ENCODE results near the gene RNPC3. TPM values are rescaled to one million over a fixed set of nuclear protein-coding genes. Genes with fewer than 3 reads are reported as not detected.

The RNPC3 gene
- total and polyA plus RNA-seq, 2 experiments from 2014 or later = 13.4 to 38.2 TPM

GRCh38 chr1:103561643-103562395, 36.3 kb downstream of the RNPC3 start (continued):
- TF ChIP-seq CTCF (conservative IDR thresholded peaks at IDR 0.05; ENCODE audit: low read depth in 2 of 2) (no peak), STAT1 (IDR thresholded peaks at IDR 0.05; ENCODE audit: unreplicated experiment) (no peak)

- Histone ChIP-seq H3K9me2 (ENCODE audit: insufficient read depth) (no peaks in the 10 kb centered on the region), H3K4me1 (ENCODE audit: insufficient read depth) (no peaks in the 10 kb centered on the region), H3K27me3 (ENCODE audit: insufficient read depth) (no peaks in the 10 kb centered on the region), H3K36me3 (ENCODE audit: insufficient read depth) (no peaks in the 10 kb centered on the region), H3K79me2 (replicated peaks; ENCODE audit: insufficient read depth) (no peaks in the 10 kb centered on the region), H3K4me3 (no peak overlapping the region), H3K27ac (ENCODE audit: low read depth) (no peak overlapping the region), H4K20me1 (replicated peaks; ENCODE audit: insufficient read depth) (no peaks in the 10 kb centered on the region; the same call in 1 of the 2 replicates), H3F3A (replicated peaks; ENCODE audit: low read depth) (no peaks in the 10 kb centered on the region), H3K4me2 (no peak overlapping the region), H2AFZ (no peak overlapping the region)
- Mint-ChIP-seq H3K27me3 (ENCODE audit: insufficient read depth, low read depth, poor library complexity) (no peaks in the 10 kb centered on the region), H3K4me3 (no peak overlapping the region), H3K27ac (no peak overlapping the region), H3K9me3 (no peaks in the 10 kb centered on the region), H3K36me3 (ENCODE audit: low read depth) (no peaks in the 10 kb centered on the region), H3K4me1 (no peaks in the 10 kb centered on the region)
- TF ChIP-seq ZNF462 (CRISPR knock-in tag; IDR thresholded peaks at IDR 0.05) = no peak
- TF ChIP-seq EZH2 (IDR thresholded peaks at IDR 0.05; ENCODE audit: low read depth, unreplicated experiment) = no peak
- ATAC-seq (no peak), DNase-seq (ENCODE audit: low spot score) (no peak)
Measured at GRCh38 chr1:103563056-103563455, 37.6 kb downstream of the RNPC3 start.
